ENCODE data around the gene SYT17. TPM values are rescaled to one million over a fixed set of nuclear protein-coding genes. Genes with fewer than 3 reads are reported as not detected.

The SYT17 gene
- total RNA-seq, 1 experiment from 2014 or later: 10.3 TPM

GRCh38 chr16:19297454-19297853 lies 129.4 kb downstream of the SYT17 start:
- Histone ChIP-seq H3K27ac (ENCODE audit: low read depth, low read length) (no peak overlapping the region), H3K9me3 (ENCODE audit: control insufficient read depth in 1 of 2, insufficient read depth in 1 of 2, low read depth in 1 of 2, low read length in 2 of 2) (no peaks in the 10 kb centered on the region), H3K79me2 (ENCODE audit: insufficient read depth, low read length) (no peaks in the 10 kb centered on the region), H3K4me3 (replicated peaks in 1 of 2; ENCODE audit: low read depth in 1 of 2, low read length in 2 of 2) (no peak overlapping the region), H3K9ac (ENCODE audit: low read length) (no peak overlapping the region), H3K4me1 (ENCODE audit: control insufficient read depth in 1 of 2, insufficient read depth in 2 of 2, low read length in 2 of 2) (no peaks in the 10 kb centered on the region), H3K4me2 (ENCODE audit: low read length) (no peak overlapping the region), H2AFZ (ENCODE audit: low read depth, low read length, poor library complexity, severe bottlenecking) (no peak overlapping the region), H4K20me1 (ENCODE audit: insufficient read depth) (no peaks in the 10 kb centered on the region), H3K27me3 (ENCODE audit: insufficient read depth, low read length) (peaks cover 16% of the 10 kb centered on the region; the same call in 1 of the 2 replicates), H3K36me3 (ENCODE audit: control insufficient read depth in 1 of 2, insufficient read depth in 2 of 2, low read length in 2 of 2) (no peaks in the 10 kb centered on the region), H3K9me2 (ENCODE audit: insufficient read depth) (no peaks in the 10 kb centered on the region)
- TF ChIP-seq POLR2A (IDR thresholded peaks at IDR 0.05; ENCODE audit: borderline replicate concordance, extremely low read depth, insufficient read depth, insufficient read length): no peak
- TF ChIP-seq POLR2AphosphoS5 (IDR thresholded peaks at IDR 0.05; ENCODE audit: low read depth, low read length): no peak
- no peak for TF ChIP-seq ELF1 (IDR thresholded peaks at IDR 0.05; ENCODE audit: borderline replicate concordance, low read depth)
- no TSS peak for BruUV-seq (replicated peaks)
- ATAC-seq (no peak), DNase-seq (ENCODE audit: low read depth, low spot score) (no peak)
- CTCF ChIA-PET: no interaction called here
- intact Hi-C loops (cut with micrococcal nuclease): no loop called here
- POLR2A ChIA-PET: no interaction called here
- RAD21 ChIA-PET (ENCODE audit: low non-redundant PET in 1 of 2, low total read pairs in 2 of 2, uncharacterized antibody in 2 of 2, unreplicated experiment in 2 of 2): no interaction called here

GRCh38 chr16:19299565-19299964 lies 131.5 kb downstream of the SYT17 start:
- RAD21 ChIA-PET (ENCODE audit: low non-redundant PET in 1 of 2, low total read pairs in 2 of 2, uncharacterized antibody in 2 of 2, unreplicated experiment in 2 of 2): no interaction called here
- no peaks in the 10 kb centered on the region for H3K9me2 ChIP-seq (ENCODE audit: insufficient read depth)

GRCh38 chr16:19301931-19302330 lies 133.9 kb downstream of the SYT17 start:
- Histone ChIP-seq H4K20me1 (ENCODE audit: insufficient read depth) (no peaks in the 10 kb centered on the region), H3K4me3 (replicated peaks in 1 of 2; ENCODE audit: low read depth in 1 of 2, low read length in 2 of 2) (no peak overlapping the region), H3K4me1 (ENCODE audit: control insufficient read depth in 1 of 2, insufficient read depth in 2 of 2, low read length in 2 of 2) (peaks cover 0 to 5% of the 10 kb centered on the region in 2 experiments; a peak in 1 of 4 replicates), H3K9me2 (ENCODE audit: insufficient read depth) (no peaks in the 10 kb centered on the region), H3K27ac (ENCODE audit: low read depth, low read length) (no peak overlapping the region), H3K9me3 (ENCODE audit: control insufficient read depth in 1 of 2, insufficient read depth in 1 of 2, low read depth in 1 of 2, low read length in 2 of 2) (no peaks in the 10 kb centered on the region), H3K4me2 (ENCODE audit: low read length) (no peak overlapping the region), H3K79me2 (ENCODE audit: insufficient read depth, low read length) (no peaks in the 10 kb centered on the region), H2AFZ (ENCODE audit: low read depth, low read length, poor library complexity, severe bottlenecking) (no peak overlapping the region), H3K9ac (ENCODE audit: low read length) (no peak overlapping the region), H3K27me3 (ENCODE audit: insufficient read depth, low read length) (no peaks in the 10 kb centered on the region; the same call in 1 of the 2 replicates), H3K36me3 (ENCODE audit: control insufficient read depth in 1 of 2, insufficient read depth in 2 of 2, low read length in 2 of 2) (no peaks in the 10 kb centered on the region)
- ChIA-PET RAD21 (ENCODE audit: low non-redundant PET in 1 of 2, low total read pairs in 2 of 2, uncharacterized antibody in 2 of 2, unreplicated experiment in 2 of 2) (no interaction called here), CTCF (no interaction called here), POLR2A (no interaction called here)
- TF ChIP-seq EGR1 (IDR thresholded peaks at IDR 0.05; ENCODE audit: low read depth) (no peak), SP1 (IDR thresholded peaks at IDR 0.05; ENCODE audit: low read depth) (no peak), CBX3 (IDR thresholded peaks at IDR 0.05; ENCODE audit: low read depth) (no peak), ELF1 (IDR thresholded peaks at IDR 0.05; ENCODE audit: borderline replicate concordance, low read depth) (no peak), ZNF274 (IDR thresholded peaks at IDR 0.05; ENCODE audit: low read depth, low read length) (no peak), TCF7L2 (IDR thresholded peaks at IDR 0.05; ENCODE audit: borderline replicate concordance, extremely low read depth, insufficient read depth, insufficient read length) (no peak), ZBTB33 (IDR thresholded peaks at IDR 0.05; ENCODE audit: extremely low read depth, insufficient replicate concordance, low read length) (no peak), JUND (IDR thresholded peaks at IDR 0.05) (no peak), POLR2A (IDR thresholded peaks at IDR 0.05; ENCODE audit: borderline replicate concordance, extremely low read depth, insufficient read depth, insufficient read length) (no peak), MAX (IDR thresholded peaks at IDR 0.05) (no peak)
- no peak for DNase-seq (ENCODE audit: low read depth, low spot score)
- intact Hi-C loops (cut with micrococcal nuclease): no loop called here
- no TSS peak for BruUV-seq (replicated peaks)
- no peak for ATAC-seq

More at GRCh38 chr16:19299565-19299964, 131.5 kb downstream of the SYT17 start:
- Histone ChIP-seq H3K9me3 (ENCODE audit: control insufficient read depth in 1 of 2, insufficient read depth in 1 of 2, low read depth in 1 of 2, low read length in 2 of 2) (no peaks in the 10 kb centered on the region), H3K79me2 (ENCODE audit: insufficient read depth, low read length) (no peaks in the 10 kb centered on the region), H4K20me1 (ENCODE audit: insufficient read depth) (no peaks in the 10 kb centered on the region), H3K4me2 (ENCODE audit: low read length) (no peak overlapping the region), H3K27ac (ENCODE audit: low read depth, low read length) (no peak overlapping the region), H3K4me3 (replicated peaks in 1 of 2; ENCODE audit: low read depth in 1 of 2, low read length in 2 of 2) (no peak overlapping the region), H3K9ac (ENCODE audit: low read length) (no peak overlapping the region), H2AFZ (ENCODE audit: low read depth, low read length, poor library complexity, severe bottlenecking) (no peak overlapping the region), H3K36me3 (ENCODE audit: control insufficient read depth in 1 of 2, insufficient read depth in 2 of 2, low read length in 2 of 2) (no peaks in the 10 kb centered on the region), H3K27me3 (ENCODE audit: insufficient read depth, low read length) (peaks cover 16% of the 10 kb centered on the region; the same call in 1 of the 2 replicates), H3K4me1 (ENCODE audit: control insufficient read depth in 1 of 2, insufficient read depth in 2 of 2, low read length in 2 of 2) (no peaks in the 10 kb centered on the region)
- ATAC-seq: no peak
- no peak for TF ChIP-seq EZH2 (IDR thresholded peaks at IDR 0.05)
- intact Hi-C loops (cut with micrococcal nuclease): no loop called here
- ChIA-PET CTCF (no interaction called here), POLR2A (no interaction called here)
- no TSS peak for BruUV-seq (replicated peaks)
- DNase-seq (ENCODE audit: low read depth, low spot score): no peak
